ENCODE data around the gene ME3.

DNA sequence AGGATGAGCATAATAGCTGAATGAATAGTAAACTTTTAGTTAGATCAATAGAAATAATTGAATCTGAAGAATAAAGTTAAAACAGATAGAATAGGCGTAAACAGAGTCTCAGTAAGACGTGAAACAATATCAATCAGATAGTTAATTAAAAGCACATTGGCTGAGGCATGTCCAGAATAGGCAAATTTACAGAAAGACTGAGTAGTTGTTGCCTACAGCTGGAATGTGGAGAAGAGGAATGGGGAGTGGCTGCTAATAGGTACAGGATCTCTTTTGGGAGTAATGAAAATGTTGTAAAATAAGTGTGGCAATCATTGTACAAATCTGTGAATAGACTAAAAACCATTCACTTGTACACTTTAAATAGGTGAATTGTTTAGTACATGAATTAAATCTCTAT, 36.3 kb upstream of the ME3 start:
- no peak for TF ChIP-seq GATA2 (IDR thresholded peaks at IDR 0.05; ENCODE audit: low read depth, low read length)
- no peak for TF ChIP-seq GATA3 (IDR thresholded peaks at IDR 0.05; ENCODE audit: low read depth, low read length)

Data from SH-SY5Y (cell line).